Measurements from ENCODE around the gene SLC25A43. TPM values are rescaled to one million over a fixed set of nuclear protein-coding genes. Genes with fewer than 3 reads are reported as not detected.

The SLC25A43 gene
- total and polyA plus RNA-seq, 9 of the 15 experiments (the other 6 are each of a cell fraction or from before 2014, with no cell fraction given), result 1.3 to 8.4 (median 4.0) TPM

GRCh38 chrX:119382606-119383005, 16.5 kb upstream of the SLC25A43 start:
- H3K36me3 ChIP-seq (ENCODE audit: control insufficient read depth, insufficient read depth, low read length), result no peaks in the 10 kb centered on the region
- POLR2A ChIA-PET, result interaction anchor here (0.6 kb wide), 1 partner anchor 197 kb away, joined by 3 read pairs; no protein-coding TSS in a partner anchor
- no peaks in the 10 kb centered on the region for H3K4me1 ChIP-seq (replicated peaks in 1 of 2; ENCODE audit: control insufficient read depth in 2 of 2, insufficient read depth in 2 of 2, low read length in 2 of 2)
- H3K27me3 ChIP-seq (ENCODE audit: control insufficient read depth in 2 of 2, insufficient read depth in 2 of 2, low read length in 2 of 2), result peaks cover 0 to 9% of the 10 kb centered on the region in 2 experiments; a peak in 3 of 5 replicates
- H4K20me1 ChIP-seq (replicated peaks; ENCODE audit: control insufficient read depth, insufficient read depth, low read length), result no peaks in the 10 kb centered on the region; the same call in 1 of the 2 replicates
- H3K27ac ChIP-seq (ENCODE audit: extremely low read depth, low read depth, low read length), result no peak overlapping the region
- intact Hi-C loops (cut with micrococcal nuclease), result no loop called here
- no peak overlapping the region for H3K4me2 ChIP-seq (ENCODE audit: insufficient read depth, low read length)
- no peak for ATAC-seq
- H3K9ac ChIP-seq (ENCODE audit: insufficient read depth in 1 of 2, low read depth in 2 of 2, low read length in 2 of 2), result no peak overlapping the region
- in situ Hi-C loops (cut with MboI), result no loop called here
- TF ChIP-seq MEF2D (tag; conservative IDR thresholded peaks at IDR 0.05; ENCODE audit: low read depth) (no peak), ARHGAP35 (IDR thresholded peaks at IDR 0.05; ENCODE audit: partially characterized antibody) (no peak), ZSCAN32 (CRISPR knock-in tag; IDR thresholded peaks at IDR 0.05) (no peak), ZNF316 (IDR thresholded peaks at IDR 0.05) (no peak), SMAD1 (IDR thresholded peaks at IDR 0.05; ENCODE audit: low read depth, low read length, partially characterized antibody) (no peak), NR1H2 (CRISPR knock-in tag; IDR thresholded peaks at IDR 0.05) (no peak), POLR2AphosphoS2 (IDR thresholded peaks at IDR 0.05; ENCODE audit: low read length) (no peak), NFIC (IDR thresholded peaks at IDR 0.05) (no peak), ZKSCAN1 (IDR thresholded peaks at IDR 0.05; ENCODE audit: low read depth, low read length) (no peak), MTA2 (IDR thresholded peaks at IDR 0.05; ENCODE audit: low read depth) (no peak), NR0B1 (IDR thresholded peaks at IDR 0.05; ENCODE audit: partially characterized antibody) (no peak)
- no peak for FAIRE-seq
- no peaks in the 10 kb centered on the region for H3K79me2 ChIP-seq (ENCODE audit: control insufficient read depth, insufficient read depth, low read length)
- CTCF ChIA-PET (ENCODE audit: low intra/inter-chr PET ratio), result no interaction called here
- no peak for DNase-seq (ENCODE audit: extremely low read depth in 1 of 4, low spot score in 3 of 4)
- no peak overlapping the region for H2AFZ ChIP-seq (ENCODE audit: low read depth, low read length)
- H3K4me3 ChIP-seq, result no peak overlapping the region
- no peaks in the 10 kb centered on the region for H3K9me1 ChIP-seq (ENCODE audit: control insufficient read depth, insufficient read depth, low read length)
- no peaks in the 10 kb centered on the region for H3K9me3 ChIP-seq (replicated peaks; ENCODE audit: control insufficient read depth, insufficient read depth, low read depth, low read length)
- BruUV-seq (replicated peaks), result no TSS peak
